Measurements from ENCODE around the gene STC2. TPM values are rescaled to one million over a fixed set of nuclear protein-coding genes. Genes with fewer than 3 reads are reported as not detected.

The STC2 gene
- total and polyA plus RNA-seq, 2 of the 4 experiments (the other 2 are of a cell fraction): 87.5 to 270 TPM

DNA sequence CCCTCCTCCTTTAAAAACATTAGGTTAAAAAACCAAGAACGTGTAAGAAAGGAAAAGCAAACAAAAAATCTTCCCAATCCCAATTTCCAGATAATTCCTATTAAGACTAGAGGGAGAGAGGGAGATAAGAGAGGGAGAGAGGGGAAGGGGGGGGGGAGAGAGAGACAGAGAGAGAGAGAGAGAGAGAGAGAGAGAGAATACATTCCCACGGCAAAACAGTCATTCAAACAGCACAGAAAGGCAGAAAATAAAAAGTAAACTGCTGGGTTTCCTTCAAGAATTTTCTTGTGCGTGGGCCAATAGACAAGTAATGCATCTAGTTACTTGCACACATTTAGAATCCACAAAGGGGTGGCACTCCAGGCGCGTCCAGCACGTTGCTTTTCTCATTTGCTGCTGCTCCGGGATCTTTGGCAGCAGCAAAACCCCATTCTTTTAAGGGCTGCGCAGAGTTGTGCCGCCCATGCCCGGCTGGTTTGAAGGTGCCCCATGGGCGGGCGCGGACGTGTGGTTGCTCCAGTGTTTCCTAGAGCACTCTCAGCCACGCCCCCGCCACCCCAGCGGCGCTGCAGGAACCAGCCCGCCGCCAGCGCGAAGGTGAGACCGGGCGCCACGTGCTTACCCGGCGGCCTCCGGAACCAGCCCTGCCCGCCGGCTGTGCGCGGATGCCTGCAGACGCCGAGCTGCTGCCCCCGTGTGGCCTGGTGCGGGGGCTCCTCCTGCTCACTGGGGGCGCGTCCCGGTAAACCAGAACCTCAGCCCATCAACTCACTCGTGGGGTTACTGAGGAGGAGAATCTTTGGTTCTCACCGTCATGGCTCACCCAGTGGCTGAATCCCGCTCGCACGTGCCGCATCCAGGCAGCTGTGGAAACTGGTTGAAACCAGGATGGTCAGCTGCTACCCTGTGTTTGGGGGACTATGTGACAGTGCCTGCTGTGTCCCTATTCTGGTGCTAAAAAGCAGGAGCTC, 44.6 kb downstream of the STC2 start:
- no peak overlapping the region for H2BK5ac ChIP-seq (ENCODE audit: low read depth, low read length, poor library complexity, severe bottlenecking)
- H4K8ac ChIP-seq (ENCODE audit: low read depth in 2 of 2, low read length in 2 of 2): no peak overlapping the region; a peak in 1 of 4 replicates
- peak; percentile 98 for ATAC-seq (ENCODE audit: low read depth)
- peak overlapping the region; percentile 68 for H3K4me2 ChIP-seq (ENCODE audit: low read depth, low read length)
- H3K56ac ChIP-seq (ENCODE audit: extremely low read depth, insufficient read depth, low read length): no peak overlapping the region
- no peak overlapping the region for H2AK9ac ChIP-seq (replicated peaks; ENCODE audit: low read depth, low read length, poor library complexity)
- peaks cover 39% of the 10 kb centered on the region for H3K27me3 ChIP-seq (ENCODE audit: control insufficient read depth, insufficient read depth, low read length)
- DNase-seq: peak; percentile 49
- H3K9ac ChIP-seq (ENCODE audit: low read depth, low read length): no peak overlapping the region
- H2BK20ac ChIP-seq (ENCODE audit: low read depth, low read length): no peak overlapping the region
- 0 out of 2 replicates have a peak overlapping the region, but pooled peaks have one; percentile 38 for H3K23ac ChIP-seq (ENCODE audit: low read depth, low read length)
- BruUV-seq (replicated peaks): no TSS peak
- H2AK5ac ChIP-seq (ENCODE audit: low read depth, low read length): no peak overlapping the region
- H3K4me1 ChIP-seq (ENCODE audit: control insufficient read depth, insufficient read depth, low read length): no peaks in the 10 kb centered on the region
- no peaks in the 10 kb centered on the region for H3K9me1 ChIP-seq (ENCODE audit: insufficient read depth, low read length)
- H2BK15ac ChIP-seq (ENCODE audit: low read depth, low read length): no peak overlapping the region
- H3K79me1 ChIP-seq (ENCODE audit: low read depth in 1 of 2, low read length in 2 of 2): no peaks in the 10 kb centered on the region
- dilution Hi-C loops (cut with HindIII; ENCODE audit: low sequenced_read_pairs, unreplicated experiment) (no loop called here), intact Hi-C loops (cut with micrococcal nuclease) (loop anchor here (1.0 to 2.0 kb wide), 3 partner anchors 299 to 576 kb away; no protein-coding TSS in a partner anchor), in situ Hi-C loops (cut with MboI; ENCODE audit: low sequenced_read_pairs) (loop anchor here (25.0 kb wide), 1 partner anchor 1029 kb away; no protein-coding TSS in a partner anchor)
- no peak overlapping the region for H3K4ac ChIP-seq (ENCODE audit: low read depth, low read length)
- H4K5ac ChIP-seq (ENCODE audit: low read depth, low read length): no peak overlapping the region
- H3K27ac ChIP-seq (ENCODE audit: insufficient read depth, low read length): no peak overlapping the region
- H3K36me3 ChIP-seq (ENCODE audit: control insufficient read depth, insufficient read depth, low read length): no peaks in the 10 kb centered on the region
- H3K4me3 ChIP-seq (ENCODE audit: insufficient read depth, low read depth, low read length): peak overlapping the region; percentile 14; the same call in 1 of the 2 replicates
- ChIA-PET POLR2A (ENCODE audit: unreplicated experiment) (no interaction called here), CTCF (interaction anchor here (0.6 to 1.0 kb wide), 5 partner anchors 29 to 813 kb away, joined by 3 read pairs; no protein-coding TSS in a partner anchor)
- H2BK120ac ChIP-seq (ENCODE audit: low read depth, low read length): no peak overlapping the region
- no peaks in the 10 kb centered on the region for H4K20me1 ChIP-seq (ENCODE audit: insufficient read depth, low read length)
- H2AFZ ChIP-seq (replicated peaks; ENCODE audit: low read length, poor library complexity): peak overlapping the region; percentile 82
- H4K91ac ChIP-seq (ENCODE audit: insufficient read depth, low read depth, low read length): no peak overlapping the region
- no peak overlapping the region for H3K14ac ChIP-seq (replicated peaks; ENCODE audit: low read depth, low read length)
- 5% methylated on average over 20 of the region's 45 CpGs; no CpG with 5 or more reads in 1 of the 2 experiments for whole genome bisulfite sequencing, 2 experiments (ENCODE audit: extremely low coverage in 2 of 2, insufficient read length in 1 of 2)
- no peak overlapping the region for H3K18ac ChIP-seq (ENCODE audit: low read depth, low read length)
- no peaks in the 10 kb centered on the region for H3K9me3 ChIP-seq (ENCODE audit: control insufficient read depth, insufficient read depth, low read length)
- peak; percentile 68 for TF ChIP-seq CTCF (conservative IDR thresholded peaks at IDR 0.05; ENCODE audit: low read depth, low read length)
- peak; percentile 74 for TF ChIP-seq RAD21 (IDR thresholded peaks at IDR 0.05; ENCODE audit: low read length)
- TF ChIP-seq SMC3 (IDR thresholded peaks at IDR 0.05; ENCODE audit: low read depth, low read length): peak; percentile 78
- no peak for TF ChIP-seq FOS (IDR thresholded peaks at IDR 0.05; ENCODE audit: low read depth, low read length)
- peak; percentile 96 for TF ChIP-seq MXI1 (IDR thresholded peaks at IDR 0.05; ENCODE audit: borderline replicate concordance, low read depth, low read length)
- peak; percentile 80; the same call in 1 of the 2 replicates for TF ChIP-seq MAZ (IDR thresholded peaks at IDR 0.05; ENCODE audit: borderline replicate concordance, low read depth, low read length)
- TF ChIP-seq MAFK (IDR thresholded peaks at IDR 0.05; ENCODE audit: low read depth, low read length): no peak
- no peak for TF ChIP-seq RCOR1 (IDR thresholded peaks at IDR 0.05; ENCODE audit: insufficient replicate concordance, low read length)
- no peak for TF ChIP-seq ELK1 (IDR thresholded peaks at IDR 0.05; ENCODE audit: borderline replicate concordance, low read depth, low read length)
- TF ChIP-seq BHLHE40 (IDR thresholded peaks at IDR 0.05; ENCODE audit: low read depth, low read length): peak; percentile 47
- no peak for TF ChIP-seq NFE2L2 (IDR thresholded peaks at IDR 0.05; ENCODE audit: low read depth, low read length)
- TF ChIP-seq CHD1 (IDR thresholded peaks at IDR 0.05; ENCODE audit: low read depth, low read length): no peak
- no peak for TF ChIP-seq CEBPB (IDR thresholded peaks at IDR 0.05; ENCODE audit: low read depth, low read length)

Measured in IMR-90 (cell line).